Choroid plexus epithelial cell (primary cell): ENCODE measurements around the gene INPP5E.

Experiments used
- DNase-seq: peaks from one replicate; pipeline ENCODE4 v3.0.0-alpha.2; 2010; ENCODE audit warnings: low read depth
- H3K4me3 ChIP-seq: 2 replicates; pipeline ENCODE4 v1.5.1; 2011; ENCODE audit warnings: low read depth, mild to moderate bottlenecking, control low read depth, low read length, moderate library complexity
- CTCF ChIP-seq: conservative IDR thresholded peaks from 2 replicates; pipeline ENCODE4 v1.5.1; 2011; ENCODE audit warnings: low read depth, mild to moderate bottlenecking, control low read depth, inconsistent platforms, low read length, moderate library complexity

The INPP5E gene

DNA sequence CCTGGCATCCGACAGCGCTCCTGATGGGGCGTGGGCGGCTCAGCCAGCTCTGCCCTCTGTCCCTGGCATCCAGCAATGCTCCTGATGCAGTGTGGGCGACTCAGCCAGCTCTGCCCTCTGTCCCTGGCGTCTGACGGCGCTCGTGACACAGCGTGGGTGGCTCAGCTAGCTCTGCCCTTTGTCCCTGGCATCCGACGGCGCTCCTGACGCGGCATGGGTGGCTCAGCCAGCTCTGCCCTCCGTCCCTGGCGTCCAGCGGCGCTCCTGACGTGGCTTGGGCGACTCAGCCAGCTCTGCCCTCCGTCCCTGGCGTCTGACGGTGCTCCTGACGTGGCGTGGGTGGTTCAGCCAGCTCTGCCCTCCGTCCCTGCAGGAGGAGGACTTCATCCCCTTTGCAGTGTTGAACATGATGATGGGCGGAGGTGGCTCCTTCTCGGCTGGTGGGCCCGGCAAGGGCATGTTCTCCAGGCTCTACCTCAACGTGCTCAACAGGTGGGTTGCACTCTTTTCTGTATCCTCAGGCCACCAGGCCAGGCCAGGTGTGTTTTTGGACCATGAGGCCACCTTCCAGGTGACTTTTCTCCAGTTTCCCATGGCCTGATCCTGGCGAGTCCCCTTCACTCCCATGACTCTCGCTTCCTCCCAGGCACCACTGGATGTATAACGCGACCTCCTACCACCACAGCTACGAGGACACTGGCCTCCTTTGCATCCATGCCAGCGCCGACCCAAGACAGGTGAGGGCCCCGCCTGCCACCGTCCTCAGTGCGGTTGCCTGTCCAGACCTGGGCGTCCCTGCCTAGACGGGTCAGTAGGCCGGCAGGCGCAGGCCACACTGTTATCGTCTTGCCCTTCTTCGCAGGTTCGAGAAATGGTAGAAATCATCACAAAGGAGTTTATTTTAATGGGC lies 21.2 kb downstream of the INPP5E start:
- TF ChIP-seq CTCF = no peak
- no peak overlapping the region for H3K4me3 ChIP-seq
- no peak for DNase-seq

- DNase-seq = no peak
- TF ChIP-seq CTCF = no peak
- no peak overlapping the region for H3K4me3 ChIP-seq
Observed at GRCh38 chr9:136416914-136417313, 22.7 kb downstream of the INPP5E start.

DNA sequence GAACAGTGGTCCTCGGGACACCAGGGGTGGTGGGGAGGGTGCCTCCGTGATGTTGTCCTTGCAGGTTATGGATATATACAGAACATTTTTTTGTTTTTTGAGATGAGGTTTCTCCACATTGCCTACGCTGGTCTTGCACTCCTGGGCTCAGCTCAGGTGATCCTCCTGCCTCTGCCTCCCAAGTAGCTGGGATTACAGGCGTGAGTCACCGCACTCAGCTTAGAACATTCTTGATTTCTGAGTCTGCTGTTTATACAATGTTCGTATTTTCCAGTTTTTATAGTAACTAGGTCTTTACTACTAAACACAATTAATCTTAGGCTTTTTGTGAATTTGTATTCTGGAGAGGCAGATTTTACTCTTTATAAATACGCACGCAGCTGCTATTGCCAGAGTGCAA lies 23.2 kb downstream of the INPP5E start:
- DNase-seq = no peak
- TF ChIP-seq CTCF = no peak

GRCh38 chr9:136412962-136413361 lies 26.7 kb downstream of the INPP5E start:
- H3K4me3 ChIP-seq = no peak overlapping the region
- no peak for TF ChIP-seq CTCF
- DNase-seq = peak; percentile 10

More for the DNA sequence above, 23.2 kb downstream of the INPP5E start:
- no peak overlapping the region for H3K4me3 ChIP-seq

GRCh38 chr9:136411378-136411777 lies 28.3 kb downstream of the INPP5E start:
- no peak for DNase-seq
- TF ChIP-seq CTCF = no peak
- peak overlapping the region; percentile 93 for H3K4me3 ChIP-seq

DNA sequence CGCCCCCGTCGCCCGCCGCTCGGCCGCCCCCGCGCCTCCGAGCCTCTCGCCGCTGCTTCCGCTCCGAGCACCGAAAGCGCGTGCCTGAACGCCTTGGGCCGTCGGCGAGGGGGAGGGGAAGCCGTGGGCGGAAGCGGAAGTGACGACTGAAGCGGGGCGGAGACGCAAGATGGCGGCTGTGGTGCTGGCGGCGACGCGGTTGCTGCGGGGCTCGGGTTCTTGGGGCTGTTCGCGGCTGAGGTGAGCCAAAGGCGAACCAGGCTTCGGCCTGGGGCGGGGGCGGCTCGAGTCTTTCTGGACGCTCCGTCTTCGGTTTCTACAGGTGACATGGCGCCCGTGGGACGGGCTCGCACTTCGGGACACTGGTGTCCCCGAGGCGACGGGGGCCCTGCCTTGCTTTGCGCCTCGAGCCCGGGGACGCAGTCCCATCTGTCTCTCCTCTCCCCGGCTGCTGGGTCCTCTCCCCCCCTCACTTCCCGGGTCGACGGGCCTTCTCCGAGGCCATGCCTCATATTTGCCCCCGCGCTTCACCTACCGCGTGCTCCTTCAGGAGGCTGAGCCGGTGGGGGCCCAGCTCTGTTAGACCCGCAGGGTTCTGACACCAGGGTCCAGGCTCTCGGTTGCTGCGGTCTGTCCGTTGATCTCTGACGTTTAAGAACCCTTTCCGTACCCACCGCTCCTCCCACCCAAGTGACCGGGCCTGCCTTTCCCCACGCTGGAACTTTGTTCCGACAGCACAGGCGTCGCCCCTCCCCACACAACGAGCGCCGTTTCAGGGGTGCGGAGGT lies 29.0 kb downstream of the INPP5E start, which contains the start of the genes ENTR1 and PMPCA:
Gene ENTR1 (minus strand): TSS at position 115 of the 788 bp plus-strand sequence. CDS start 217 bp downstream, outside the sequence.
Gene PMPCA (plus strand): TSS at position 159 of the 788 bp plus-strand sequence. CDS start 11 bp downstream, at position 170.
- DNase-seq = peak; percentile 87
- peak within 1 kb of the TSS; percentile 93 for H3K4me3 ChIP-seq
- no peak for TF ChIP-seq CTCF
